Right kidney (tissue), 1 donor: ENCODE measurements around the gene HOXB2.

Experiments
- DNase-seq: peaks from one replicate; pipeline ENCODE4 v3.0.0-alpha.2; 2016

HOXB2 gene

DNA sequence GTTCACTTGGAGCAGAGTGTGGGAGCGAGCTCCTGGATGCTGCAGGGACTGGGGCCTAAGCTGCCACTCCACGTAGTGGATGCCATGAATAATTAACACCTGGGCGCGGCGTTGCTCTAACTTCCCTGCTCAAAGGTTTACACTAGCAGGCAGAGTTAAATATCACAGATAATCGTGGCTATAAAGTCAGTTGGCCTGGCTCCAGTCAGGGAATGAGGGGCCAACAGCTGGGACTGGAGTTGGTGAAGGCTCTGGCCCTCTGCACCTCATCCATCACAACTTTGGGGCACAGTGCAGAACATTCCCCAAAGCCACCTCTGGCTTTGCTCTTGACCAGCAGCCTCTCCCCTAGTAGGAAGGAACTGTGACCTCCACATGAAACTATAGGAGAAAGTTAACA lies 22.3 kb upstream of the HOXB2 start:
- no peak for DNase-seq

DNA sequence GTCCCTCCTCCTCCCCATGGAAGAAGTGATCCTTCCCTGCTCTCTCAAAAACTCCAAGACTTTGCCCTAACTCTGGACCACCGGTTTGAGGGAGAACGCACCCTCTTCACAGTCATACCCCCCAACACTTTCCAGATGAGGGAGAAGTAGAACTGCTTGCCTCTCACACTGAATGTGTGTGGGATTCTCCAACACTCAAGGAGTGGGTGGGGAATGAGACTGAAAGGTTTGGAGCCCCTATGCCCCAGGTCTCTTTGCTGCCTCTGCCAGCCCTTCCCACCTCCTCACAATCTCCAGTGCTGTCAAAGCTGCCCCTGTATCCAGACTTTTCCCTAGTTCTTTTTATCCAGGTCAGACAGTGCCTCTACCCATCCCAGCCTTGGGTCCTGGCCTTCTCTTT lies 21.8 kb upstream of the HOXB2 start:
- no peak for DNase-seq

DNA sequence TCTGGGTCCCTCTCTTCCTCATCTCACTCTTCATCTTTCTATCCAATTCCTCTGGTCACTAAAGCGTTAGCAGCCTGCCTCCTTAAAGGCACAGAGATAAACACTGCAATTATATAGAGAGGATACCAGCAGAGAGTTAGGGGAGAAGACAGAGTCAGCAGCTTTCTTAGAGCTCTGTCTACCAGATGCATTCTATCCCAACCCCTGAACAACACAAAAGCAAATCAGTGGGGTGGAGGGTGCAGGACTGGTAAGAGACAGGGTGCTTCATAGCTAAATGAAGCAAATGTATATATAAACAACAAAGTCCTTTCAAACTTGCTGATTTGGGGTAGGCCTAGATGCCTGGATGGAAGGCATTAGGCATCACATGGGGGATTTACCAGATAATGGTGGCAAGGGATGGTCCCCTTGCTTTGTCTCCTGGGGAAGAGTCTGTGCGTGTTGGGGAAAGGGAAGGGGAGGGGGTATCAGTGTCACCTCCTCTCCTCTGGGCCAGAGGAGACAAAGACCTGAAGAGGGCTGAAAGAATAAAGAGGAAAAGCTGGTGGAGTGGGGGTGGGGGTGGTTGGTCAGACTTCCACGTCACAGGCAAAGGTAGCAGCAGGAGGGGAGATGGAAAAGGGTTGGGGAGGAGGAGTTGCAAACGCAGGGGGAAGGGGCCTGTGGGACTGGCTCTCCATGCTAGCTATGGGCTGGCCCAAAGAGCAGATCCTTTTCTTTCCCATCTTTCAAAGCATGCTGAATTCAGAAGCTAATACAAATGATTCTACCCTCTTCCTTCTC lies 21.2 kb upstream of the HOXB2 start:
- no peak for DNase-seq

DNA sequence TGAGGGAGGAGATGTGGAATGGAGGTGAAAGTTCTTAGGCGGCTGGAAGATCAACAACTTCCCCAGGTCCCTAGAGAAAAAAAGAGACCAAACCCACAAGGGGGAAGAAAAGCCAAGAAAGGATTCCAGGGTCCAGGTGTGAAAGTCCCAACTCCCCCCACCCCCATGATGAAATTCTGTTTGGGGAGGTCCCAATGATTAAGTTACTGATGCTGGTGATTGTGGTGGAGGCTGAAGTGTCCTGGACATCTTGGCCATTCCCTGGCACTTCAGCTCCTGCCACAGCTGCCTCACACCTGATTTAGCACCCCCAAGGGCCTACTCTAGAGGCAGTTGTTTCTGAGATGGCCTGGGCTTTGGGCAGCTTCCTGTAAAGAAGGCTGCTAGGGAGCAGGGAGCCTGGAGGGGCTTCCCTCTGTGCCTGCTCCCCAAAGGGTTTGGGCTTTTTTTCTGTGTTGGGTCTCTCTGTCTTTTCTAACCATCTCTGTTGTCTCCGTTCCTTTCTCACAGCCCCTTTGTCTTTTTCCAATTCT lies 20.2 kb upstream of the HOXB2 start:
- DNase-seq, result no peak

DNA sequence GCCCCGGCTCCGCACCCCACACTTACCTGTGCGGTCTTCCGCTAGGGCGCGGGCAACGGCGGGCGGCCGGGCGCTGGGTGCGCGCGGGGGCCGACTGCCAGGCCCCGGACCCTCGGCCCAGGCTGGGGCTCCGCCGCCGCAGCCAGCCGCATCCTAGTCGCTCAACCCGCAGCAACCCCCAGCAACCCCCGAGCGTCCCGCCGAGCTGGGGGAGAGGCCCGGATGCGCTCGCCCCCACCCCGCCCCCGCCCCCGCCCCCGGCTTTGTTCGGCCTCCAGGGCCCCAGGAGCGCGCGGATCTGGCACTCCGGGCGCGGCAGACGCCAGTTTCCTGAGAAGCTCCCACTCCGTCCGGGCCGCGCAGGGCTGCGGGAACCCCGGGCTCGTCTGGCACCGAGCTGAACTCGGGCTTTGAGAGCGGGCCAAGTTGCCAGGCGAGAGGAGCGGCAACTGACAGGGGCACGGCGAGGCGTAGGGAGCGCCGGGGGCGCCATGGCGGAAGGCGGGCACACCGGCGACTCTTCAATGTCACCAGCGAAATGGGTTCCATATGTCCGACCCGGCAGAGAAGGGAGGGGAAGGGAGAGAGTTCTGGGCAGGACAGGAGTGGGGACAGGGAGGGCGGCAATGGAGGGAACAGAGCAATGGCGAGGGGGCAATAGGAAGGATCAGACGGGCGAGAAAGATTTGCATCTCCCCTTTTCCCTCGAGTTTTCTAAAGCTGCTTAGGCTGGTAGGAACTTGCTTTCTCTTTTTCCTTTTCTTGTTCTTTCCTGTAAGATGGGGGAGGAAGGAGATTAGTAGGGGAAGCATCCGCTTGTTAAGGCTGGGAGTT lies 19.5 kb upstream of the HOXB2 start:
- DNase-seq, result no peak

DNA sequence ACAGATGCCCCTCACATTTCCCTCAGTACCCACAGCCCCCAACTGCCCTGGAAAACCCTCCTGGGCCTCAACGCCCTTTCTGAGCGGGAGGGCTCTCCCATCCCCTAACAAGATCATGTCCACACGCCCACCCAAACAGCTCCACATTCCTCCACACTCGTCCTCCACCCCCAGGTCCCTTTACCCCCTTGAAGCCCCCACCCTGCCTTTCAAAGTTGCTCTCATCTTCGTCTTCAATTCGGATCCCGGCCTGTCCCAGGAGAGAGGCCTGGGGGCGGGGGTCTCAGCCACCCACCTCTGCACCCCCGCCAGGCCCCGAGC lies 18.9 kb upstream of the HOXB2 start:
- no peak for DNase-seq

DNA sequence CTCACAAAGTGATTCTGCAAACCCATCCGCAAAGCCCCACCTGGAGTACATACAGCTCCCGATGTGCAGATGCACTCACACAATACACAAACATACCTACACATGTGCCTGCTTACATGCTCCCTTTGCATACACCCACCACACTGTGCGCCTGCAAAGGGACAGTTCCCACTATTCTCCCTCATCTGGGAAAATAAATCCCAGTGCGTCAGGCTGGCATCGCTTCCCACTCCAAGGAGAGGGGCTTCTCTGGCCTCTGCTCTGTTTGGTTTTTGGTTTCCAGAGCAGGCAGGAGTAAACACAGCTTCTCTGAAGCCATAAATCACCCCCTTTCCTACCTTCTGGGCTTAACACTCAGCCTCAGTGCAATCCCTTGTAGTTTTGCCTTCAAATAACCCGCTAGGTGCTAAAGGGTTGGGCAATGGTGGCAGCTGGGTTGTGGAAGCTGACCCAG lies 18.5 kb upstream of the HOXB2 start:
- DNase-seq, result peak; percentile 69

DNA sequence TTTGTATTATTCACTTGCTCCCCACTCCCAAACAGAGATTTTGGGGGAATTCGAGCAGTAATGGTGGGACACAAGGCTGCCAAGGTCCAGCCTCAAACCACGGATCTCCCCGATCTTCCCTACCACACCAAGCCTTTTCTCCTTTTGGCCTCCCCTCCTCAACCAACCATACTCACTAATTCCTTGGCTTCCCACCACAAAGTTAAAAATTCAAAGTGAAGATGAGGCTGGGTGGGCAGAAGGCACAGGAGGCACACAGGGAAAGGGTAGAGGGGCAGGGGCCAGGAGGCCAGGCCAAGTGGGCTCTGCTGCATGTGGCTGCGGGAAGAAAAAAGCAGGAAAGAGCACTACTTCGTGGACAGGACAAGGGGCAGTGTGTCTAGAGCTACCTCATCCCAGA lies 18.0 kb upstream of the HOXB2 start:
- no peak for DNase-seq

DNA sequence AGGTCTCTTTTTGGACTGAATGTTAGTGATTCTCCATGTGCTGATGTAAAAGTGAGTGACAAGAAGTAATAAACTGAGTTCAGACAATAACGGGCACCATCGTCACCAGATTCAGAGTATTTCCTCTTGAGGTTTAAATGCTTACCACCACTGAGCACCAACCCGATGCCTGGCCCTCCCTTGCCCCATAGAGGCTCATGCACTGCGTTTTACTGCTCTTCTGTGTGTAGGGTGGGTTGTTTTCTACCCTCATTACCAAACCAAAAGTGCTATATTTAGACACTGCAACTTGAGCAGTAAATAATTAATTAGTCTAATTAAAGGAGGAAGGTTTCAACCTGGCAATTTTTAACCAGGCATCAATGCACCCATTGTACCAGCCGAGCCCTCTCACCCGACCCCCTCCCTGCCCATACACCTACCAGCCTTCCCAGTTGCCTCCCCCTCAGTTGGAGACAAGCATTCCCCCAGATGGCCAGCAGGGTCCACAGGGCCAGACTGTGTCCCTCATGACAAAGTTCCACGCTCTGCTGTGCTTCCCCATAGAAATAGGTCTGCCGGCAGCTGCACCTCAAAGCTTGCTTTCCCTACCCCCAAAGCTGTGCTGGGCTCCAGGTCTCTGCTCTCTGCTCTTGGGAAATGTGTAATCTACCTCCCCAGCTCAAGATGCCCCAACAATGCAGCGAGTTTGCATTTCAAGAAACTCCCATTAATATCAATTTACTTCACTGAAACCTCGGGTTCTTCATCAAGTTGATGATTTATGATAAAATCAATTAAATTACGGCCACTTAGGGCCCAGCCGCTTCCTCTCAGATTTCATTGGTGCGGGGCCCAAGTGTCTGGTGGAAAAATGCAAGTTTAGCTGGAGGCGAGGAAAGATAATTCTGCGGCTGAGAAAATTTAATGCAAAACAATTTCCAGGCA lies 17.2 kb upstream of the HOXB2 start:
- DNase-seq, result no peak

DNA sequence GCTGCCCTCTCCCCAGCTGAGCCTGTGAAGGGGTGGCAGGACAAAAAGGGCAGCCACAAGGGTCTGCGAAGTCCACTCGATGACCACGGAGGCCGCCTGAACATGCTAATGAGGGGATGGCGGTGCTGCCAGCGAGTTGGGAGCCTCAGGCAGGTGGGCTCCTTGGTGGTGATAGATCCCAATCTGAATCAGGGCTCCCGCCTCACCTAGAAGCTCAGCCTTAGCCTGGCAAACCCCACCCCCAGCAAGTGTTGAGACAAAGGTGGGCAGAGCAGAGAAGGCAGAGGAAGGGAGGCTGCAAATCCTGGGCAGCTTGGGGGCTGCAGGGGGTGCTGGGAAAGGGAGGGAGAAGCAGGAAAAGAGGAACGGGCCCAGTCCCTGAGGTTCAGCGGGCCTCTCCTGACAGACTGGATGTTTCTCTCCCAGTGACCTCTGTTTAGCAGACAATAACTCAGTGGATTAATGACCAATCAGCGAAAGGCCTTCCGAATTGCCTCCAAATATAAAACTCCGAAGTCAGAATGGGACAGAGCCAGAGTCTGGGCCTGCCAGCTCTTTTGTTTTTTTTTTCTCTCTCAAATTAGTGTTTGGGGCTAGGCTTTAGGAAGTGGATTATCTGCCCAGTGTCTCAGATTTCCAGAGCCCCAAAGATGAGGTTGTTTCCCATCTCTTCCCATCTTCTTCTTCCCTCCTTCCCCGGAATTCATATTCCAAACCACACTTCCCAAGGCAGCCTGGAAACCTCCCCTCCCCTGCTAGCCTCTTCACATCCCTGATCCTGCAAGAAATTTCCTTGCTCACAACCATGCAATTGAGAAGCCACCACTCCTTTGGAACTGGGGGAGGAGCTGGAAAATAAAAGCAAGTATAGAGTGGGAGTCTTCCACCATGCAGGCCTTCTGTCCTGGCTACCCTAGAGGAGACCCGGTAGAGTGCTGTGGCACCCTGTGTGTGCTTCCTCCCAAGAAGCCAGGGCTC lies 15.2 kb upstream of the HOXB2 start:
- no peak for DNase-seq

DNA sequence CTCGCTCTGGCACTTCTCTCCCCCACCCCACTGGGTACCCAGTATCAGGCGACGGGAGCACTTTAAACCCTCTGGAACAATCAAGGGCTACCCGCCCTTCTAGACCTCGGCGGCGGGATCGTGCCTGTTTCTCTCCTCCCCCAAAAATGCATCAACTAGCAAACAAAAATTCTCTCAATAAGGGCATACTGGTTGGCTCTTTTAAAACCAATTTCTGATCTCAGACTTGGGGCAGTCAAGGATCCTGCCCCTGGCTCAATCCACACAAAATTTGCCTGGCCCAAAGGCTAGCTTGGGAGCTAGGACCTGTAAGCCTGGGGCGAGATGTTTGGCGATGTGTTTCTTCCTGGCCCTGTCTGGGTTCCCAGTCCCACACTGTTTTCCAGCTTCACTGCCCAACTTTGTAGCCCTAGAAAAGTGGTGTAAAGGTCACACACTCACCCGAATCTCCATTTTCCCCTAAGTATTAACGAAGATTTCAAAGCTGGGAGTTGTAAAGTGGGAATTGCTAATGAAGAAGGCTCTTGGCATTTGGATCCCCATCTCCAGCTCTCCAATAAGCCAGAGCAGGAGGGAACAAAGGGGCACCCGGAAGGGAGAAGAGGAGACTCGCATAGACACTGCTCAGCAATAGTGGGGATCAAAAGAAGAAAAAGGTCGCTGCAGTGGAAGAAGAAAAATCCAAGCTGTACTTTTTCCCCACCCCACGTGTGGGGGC lies 14.4 kb upstream of the HOXB2 start:
- DNase-seq, result no peak

DNA sequence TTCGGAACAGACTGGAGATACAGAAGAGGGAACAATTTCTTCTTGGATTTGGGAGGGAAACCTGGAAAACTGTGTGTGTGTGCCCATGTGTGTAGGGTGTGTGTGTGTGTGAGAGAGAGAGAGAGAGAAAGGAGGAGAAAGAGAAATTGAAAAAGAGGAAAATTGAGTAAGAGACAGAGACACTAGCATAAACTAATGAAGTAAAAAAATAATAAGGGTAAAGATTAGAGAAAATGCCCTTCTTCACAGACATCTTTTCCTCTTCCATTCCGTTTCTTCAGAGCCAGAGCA lies 13.9 kb upstream of the HOXB2 start:
- no peak for DNase-seq

DNA sequence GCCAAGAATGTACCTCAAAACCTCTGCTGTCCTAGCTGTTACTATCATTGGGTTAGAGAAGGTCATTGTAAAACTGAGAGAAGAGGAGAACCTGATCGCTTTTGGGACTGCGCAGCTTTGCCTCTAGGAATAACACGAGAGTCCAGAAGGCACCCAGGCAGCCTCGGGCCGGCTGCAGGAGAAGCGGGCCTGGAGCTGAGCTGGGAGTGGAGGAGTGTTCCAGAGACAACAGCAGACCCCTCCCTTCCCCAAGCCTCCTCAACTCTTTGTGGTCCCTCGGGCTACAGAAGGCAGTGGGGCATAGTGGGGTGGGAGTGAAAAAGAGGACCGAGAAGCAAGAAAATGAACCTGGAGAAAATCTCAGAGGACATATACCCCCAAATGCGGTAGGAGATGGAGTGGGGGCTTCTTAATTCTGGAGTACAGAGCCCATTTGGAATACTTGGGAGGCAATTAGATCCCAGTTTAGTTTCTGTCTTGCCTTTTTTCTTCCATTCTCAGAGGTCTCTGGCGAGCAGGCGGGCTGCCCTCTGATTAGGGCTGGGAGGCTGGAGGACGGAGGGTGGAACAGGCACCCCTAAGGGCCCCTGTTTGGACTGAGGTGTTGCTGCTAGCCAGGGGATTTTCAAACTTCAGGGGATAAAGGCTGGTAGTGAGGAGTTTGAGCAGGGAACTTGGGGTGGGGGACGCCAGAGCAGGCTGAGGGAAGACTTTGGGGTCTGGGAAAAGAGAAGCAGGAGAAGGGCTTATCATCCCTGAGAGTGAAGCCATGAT lies 13.3 kb upstream of the HOXB2 start:
- peak; percentile 51 for DNase-seq

DNA sequence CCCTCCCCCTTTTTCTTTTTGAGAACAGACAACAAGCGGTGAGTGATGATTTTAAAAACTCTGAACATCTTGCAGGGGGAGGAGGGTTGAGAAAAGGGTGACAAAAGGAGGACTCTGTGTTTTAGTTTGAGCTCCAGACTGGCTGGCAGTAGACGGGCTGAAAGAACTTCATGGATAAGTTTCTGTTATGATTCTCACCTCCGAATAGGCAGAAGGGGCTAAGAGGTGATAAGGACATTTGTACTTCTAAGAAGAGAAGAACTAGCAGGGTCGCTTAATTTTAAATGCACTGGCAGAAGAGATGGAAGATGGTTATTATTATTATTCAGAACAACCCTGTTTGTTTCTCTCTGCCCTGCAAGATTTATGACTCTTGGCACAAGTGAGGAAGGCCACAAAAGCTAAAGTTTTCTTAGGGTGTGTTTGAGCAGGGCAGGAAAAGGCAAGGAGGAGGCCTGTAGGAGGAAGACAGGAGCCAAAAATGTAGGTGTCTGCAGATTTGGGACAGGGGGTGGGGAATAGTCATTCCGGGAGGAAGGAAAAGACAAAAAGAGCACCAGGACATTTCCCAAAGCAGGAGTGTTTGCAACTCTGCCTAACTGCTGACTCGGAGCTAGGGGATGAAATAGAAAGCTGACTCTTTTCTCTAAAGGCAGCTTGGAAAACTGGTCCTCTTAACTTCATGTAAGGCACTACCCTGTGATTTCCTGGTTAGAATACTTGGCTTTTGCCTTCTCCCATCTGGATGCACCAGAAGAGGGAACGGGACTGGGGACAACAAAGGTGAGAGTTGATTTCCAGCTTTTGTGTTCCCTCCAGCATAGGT lies 11.9 kb upstream of the HOXB2 start:
- peak; percentile 66 for DNase-seq

DNA sequence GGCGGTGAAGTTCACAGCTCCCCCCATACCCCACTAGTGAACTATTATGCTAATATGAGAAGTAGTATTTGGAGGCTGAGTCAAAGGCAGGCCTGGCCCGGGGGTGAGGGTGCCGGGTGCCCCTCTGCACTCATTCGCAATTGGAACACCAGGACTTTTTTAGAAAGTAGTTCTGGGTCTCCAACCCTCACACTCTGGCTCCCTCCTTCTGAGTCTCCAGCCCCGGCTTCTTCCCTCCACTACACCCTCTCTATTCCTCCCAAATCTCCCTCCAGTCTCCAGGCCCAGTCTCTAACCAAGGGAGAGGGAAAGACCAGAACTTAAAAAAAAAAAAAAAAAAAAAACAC lies 11.3 kb upstream of the HOXB2 start:
- DNase-seq, result no peak

DNA sequence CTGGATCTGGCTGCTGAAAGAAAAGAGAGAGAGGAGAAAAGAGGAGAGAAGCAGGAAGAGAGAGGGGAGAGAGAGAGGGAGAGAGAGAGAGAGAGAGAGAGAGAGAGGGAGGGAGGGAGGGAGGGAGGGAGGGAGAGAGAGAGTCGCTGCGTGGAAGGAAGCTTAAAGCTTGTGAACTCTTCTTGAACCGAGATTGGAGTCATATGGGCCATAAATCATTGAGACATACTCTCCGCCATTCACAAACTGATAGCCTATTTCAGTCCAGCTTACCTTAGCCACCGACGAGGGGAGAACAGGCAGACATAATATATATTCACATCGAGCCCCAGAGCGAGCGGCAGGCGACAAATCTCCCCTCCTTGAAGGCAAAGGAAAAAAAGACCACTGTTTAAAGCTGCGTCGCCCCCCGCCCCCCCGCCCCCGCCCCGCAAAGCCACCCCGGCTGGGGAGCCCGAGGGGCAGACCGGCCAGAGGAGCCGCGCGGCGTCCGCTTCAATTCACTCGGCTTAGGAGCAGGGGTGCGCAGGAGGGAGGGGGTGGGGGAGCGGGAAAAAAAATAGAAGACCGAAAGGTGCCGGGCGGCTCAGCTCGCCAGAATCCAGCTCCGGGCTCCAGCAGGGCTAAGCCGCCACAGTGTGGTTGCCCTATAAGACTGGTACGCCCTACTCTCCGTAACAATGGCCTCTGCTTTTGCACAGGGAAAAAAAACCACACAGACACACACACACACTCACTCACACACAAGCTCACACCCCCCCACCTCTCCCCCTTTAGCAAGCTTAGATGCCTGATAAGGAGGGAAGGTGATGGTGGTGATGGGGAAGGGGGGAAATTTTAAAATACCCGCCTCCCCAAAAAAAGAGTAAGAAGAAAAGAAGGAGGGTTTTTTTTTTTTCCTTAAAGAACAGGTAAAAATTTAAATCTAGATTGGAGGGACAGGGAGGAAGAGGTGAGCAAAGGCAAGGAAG lies 10.6 kb upstream of the HOXB2 start:
- peak; percentile 75 for DNase-seq

DNA sequence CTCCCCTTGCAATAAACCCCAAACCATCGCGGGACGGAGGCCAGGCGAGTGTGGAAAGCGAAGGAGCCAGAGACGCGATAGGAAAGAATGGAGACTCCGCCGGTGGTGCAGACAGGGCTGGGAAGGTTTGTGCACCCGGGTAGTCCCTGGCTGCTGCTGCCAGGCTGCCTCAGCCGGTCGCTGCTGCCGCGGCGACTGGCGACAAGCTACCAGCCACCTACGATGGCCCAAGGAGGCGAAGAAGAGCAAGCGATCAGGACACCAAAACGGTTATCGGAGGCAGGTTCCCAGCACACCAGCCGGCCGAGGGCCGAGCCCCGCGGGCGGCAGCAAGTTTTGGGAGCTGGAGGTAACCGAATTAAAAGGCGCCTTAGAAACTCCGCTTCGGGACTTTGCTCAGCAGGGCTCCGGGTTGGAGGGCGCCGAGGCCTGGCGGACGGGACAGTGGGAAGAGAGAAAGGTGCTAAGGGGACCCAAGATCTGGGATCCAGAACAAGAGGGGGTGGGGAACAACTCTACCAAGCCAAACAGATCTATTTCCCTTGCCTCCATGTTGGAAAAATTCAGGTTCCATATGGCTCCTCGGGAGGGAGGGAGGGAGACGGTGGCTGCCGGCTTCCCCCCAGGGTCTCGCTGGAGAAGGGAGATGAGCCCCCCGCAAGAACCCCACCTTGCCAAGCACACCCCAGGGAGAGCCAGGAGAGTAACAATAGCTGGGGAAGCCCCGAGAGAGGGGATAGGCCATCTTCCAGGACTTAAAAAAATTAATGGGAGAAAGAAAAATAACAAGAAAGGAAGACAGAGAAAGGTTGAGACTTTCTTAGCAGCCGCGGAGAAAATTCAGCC lies 9.7 kb upstream of the HOXB2 start:
- peak; percentile 78 for DNase-seq
